Measurements from ENCODE around the gene ZNF254. TPM values are rescaled to one million over a fixed set of nuclear protein-coding genes. Genes with fewer than 3 reads are reported as not detected.

ZNF254 gene
- total and polyA plus RNA-seq, 2 donors (not counting 1 experiment from before 2014, with no cell fraction given): 6.4 to 8.9 TPM

DNA sequence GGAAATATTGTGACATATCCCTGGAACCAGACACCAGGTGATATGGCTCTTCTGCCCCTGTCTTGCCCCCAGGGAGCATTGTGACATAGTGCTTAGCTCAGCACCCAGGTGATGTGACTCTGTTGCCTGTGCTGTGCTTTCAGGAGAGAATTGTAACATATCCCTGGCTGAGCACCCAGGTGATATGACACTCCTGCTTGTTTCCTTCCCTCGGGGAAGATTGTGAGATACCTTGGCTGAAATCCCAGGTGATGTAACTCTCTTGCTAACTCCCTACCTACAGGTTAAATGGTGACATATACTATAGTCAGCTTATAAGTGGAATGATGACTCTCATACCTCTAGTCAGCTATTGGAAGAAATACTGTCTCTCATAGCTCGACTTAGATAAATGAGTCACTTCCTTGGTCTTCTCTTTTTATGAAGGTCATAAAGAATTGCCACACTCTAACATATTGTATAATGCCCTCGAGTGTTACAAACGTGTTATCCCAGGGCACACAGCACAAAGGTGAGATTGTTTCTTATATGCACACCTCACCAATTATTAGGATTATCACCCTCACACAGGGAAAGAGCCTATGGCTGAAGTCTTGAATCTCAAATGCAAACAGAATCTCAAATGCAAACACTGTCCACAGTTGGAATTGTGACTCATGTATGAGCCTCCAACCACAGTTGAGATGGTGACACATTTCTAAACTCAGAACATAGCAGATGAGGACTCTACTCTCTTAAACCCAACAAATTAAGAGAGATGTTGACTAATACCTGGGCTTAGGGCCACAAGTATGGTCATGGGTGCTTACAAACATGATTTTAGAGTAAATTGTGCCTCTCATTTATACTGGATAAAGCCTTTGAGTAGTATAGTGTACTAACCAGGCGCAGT is 32.7 kb upstream of the ZNF254 start:
- H3K79me2 ChIP-seq (ENCODE audit: control insufficient read depth, insufficient read depth, low read length): no peaks in the 10 kb centered on the region
- H2AFZ ChIP-seq (ENCODE audit: low read length): no peak overlapping the region
- peak; percentile 74 to 90 for DNase-seq (ENCODE audit: low read depth in 2 of 2)
- no peaks in the 10 kb centered on the region for H4K20me1 ChIP-seq (ENCODE audit: control insufficient read depth, extremely low read depth, insufficient read depth, low read length)
- H3K9ac ChIP-seq (ENCODE audit: insufficient read depth, low read length): no peak overlapping the region
- peaks cover 14% of the 10 kb centered on the region for H3K4me1 ChIP-seq (ENCODE audit: control insufficient read depth, extremely low read depth, insufficient read depth, low read length)
- no peak overlapping the region for H3K4me3 ChIP-seq (replicated peaks in 1 of 4; ENCODE audit: control extremely low read depth in 1 of 4, insufficient read depth in 1 of 4, low read depth in 3 of 4, low read length in 4 of 4)
- H3K27me3 ChIP-seq (ENCODE audit: control insufficient read depth, insufficient read depth, low read length): no peaks in the 10 kb centered on the region
- H3K4me2 ChIP-seq (ENCODE audit: extremely low read depth, insufficient read depth, low read length): peak overlapping the region; percentile 59
- no peaks in the 10 kb centered on the region for H3K9me3 ChIP-seq (ENCODE audit: control insufficient read depth, insufficient read depth, low read depth, low read length)
- TF ChIP-seq EZH2 (IDR thresholded peaks at IDR 0.05; ENCODE audit: low read length, missing control alignments): no peak
- TF ChIP-seq CTCF (conservative IDR thresholded peaks at IDR 0.05 in 1 of 2, IDR thresholded peaks at IDR 0.05 in 1 of 2; ENCODE audit: low read depth in 1 of 2, low read length in 2 of 2): no peak
- H3K27ac ChIP-seq (ENCODE audit: insufficient read depth, low read length): peak overlapping the region; percentile 71
- peaks cover 7% of the 10 kb centered on the region for H3K36me3 ChIP-seq (ENCODE audit: control insufficient read depth, insufficient read depth, low read length)

- H3K36me3 ChIP-seq (ENCODE audit: control insufficient read depth, insufficient read depth, low read length): peaks cover 5% of the 10 kb centered on the region
Measured at GRCh38 chr19:24055548-24055947, 31.4 kb upstream of the ZNF254 start.

More at GRCh38 chr19:24055548-24055947, 31.4 kb upstream of the ZNF254 start:
- H3K9me3 ChIP-seq (ENCODE audit: control insufficient read depth, insufficient read depth, low read depth, low read length): no peaks in the 10 kb centered on the region
- peaks cover 14% of the 10 kb centered on the region for H3K4me1 ChIP-seq (ENCODE audit: control insufficient read depth, extremely low read depth, insufficient read depth, low read length)
- no peak for TF ChIP-seq EZH2 (IDR thresholded peaks at IDR 0.05; ENCODE audit: low read length, missing control alignments)
- no peak for TF ChIP-seq CTCF (conservative IDR thresholded peaks at IDR 0.05 in 1 of 2, IDR thresholded peaks at IDR 0.05 in 1 of 2; ENCODE audit: low read depth in 1 of 2, low read length in 2 of 2)
- no peak overlapping the region for H2AFZ ChIP-seq (ENCODE audit: low read length)
- no peak overlapping the region for H3K4me3 ChIP-seq (replicated peaks in 1 of 4; ENCODE audit: control extremely low read depth in 1 of 4, insufficient read depth in 1 of 4, low read depth in 3 of 4, low read length in 4 of 4)
- DNase-seq (ENCODE audit: low read depth in 2 of 2): no peak
- H3K9ac ChIP-seq (ENCODE audit: insufficient read depth, low read length): no peak overlapping the region
- H3K4me2 ChIP-seq (ENCODE audit: extremely low read depth, insufficient read depth, low read length): no peak overlapping the region
- no peaks in the 10 kb centered on the region for H3K79me2 ChIP-seq (ENCODE audit: control insufficient read depth, insufficient read depth, low read length)
- H3K27ac ChIP-seq (ENCODE audit: insufficient read depth, low read length): no peak overlapping the region
- no peaks in the 10 kb centered on the region for H3K27me3 ChIP-seq (ENCODE audit: control insufficient read depth, insufficient read depth, low read length)
- no peaks in the 10 kb centered on the region for H4K20me1 ChIP-seq (ENCODE audit: control insufficient read depth, extremely low read depth, insufficient read depth, low read length)

Data from fibroblast of lung (primary cell).